GM18873 (cell line): ENCODE measurements around the gene ZDHHC14.
"Not testable (repeated sequence)": the region's sequence is repeated elsewhere in the genome, so short reads cannot be mapped to it uniquely, and the experiment has no call there.

ENCODE experiments used
- ATAC-seq: cut with Tn5 transposase; IDR thresholded peaks from one replicate; pipeline ENCODE4 v1.9.1; 2021; ENCODE audit warnings: mild to moderate bottlenecking, moderate library complexity, moderate number of reproducible peaks; ENCODE audit not compliant: unreplicated experiment, low FRiP score

Gene ZDHHC14

GRCh38 chr6:157461000-157461915, 80.3 kb downstream of the ZDHHC14 start:
- peak; percentile 49 for ATAC-seq

- ATAC-seq: no peak
Measured at GRCh38 chr6:157462956-157463742, 82.2 kb downstream of the ZDHHC14 start.

GRCh38 chr6:157463743-157464135, 82.7 kb downstream of the ZDHHC14 start:
- ATAC-seq: not testable (repeated sequence)

- ATAC-seq: peak; percentile 41
Measured at GRCh38 chr6:157464653-157465535, 83.9 kb downstream of the ZDHHC14 start.

- ATAC-seq: no peak
Measured at GRCh38 chr6:157466342-157466648, 85.3 kb downstream of the ZDHHC14 start.

GRCh38 chr6:157467339-157467738, 86.3 kb downstream of the ZDHHC14 start:
- ATAC-seq: not testable (repeated sequence)

- no peak for ATAC-seq
Measured at GRCh38 chr6:157468054-157468453, 87.1 kb downstream of the ZDHHC14 start.

GRCh38 chr6:157468574-157468973, 87.6 kb downstream of the ZDHHC14 start:
- no peak for ATAC-seq

GRCh38 chr6:157469378-157469777, 88.4 kb downstream of the ZDHHC14 start:
- ATAC-seq: no peak

GRCh38 chr6:157471077-157471686, 90.2 kb downstream of the ZDHHC14 start:
- ATAC-seq: no peak

GRCh38 chr6:157471895-157472686, 91.1 kb downstream of the ZDHHC14 start:
- no peak for ATAC-seq

GRCh38 chr6:157476797-157477196, 95.8 kb downstream of the ZDHHC14 start:
- no peak for ATAC-seq

- ATAC-seq: no peak
Measured at GRCh38 chr6:157478926-157479325, 97.9 kb downstream of the ZDHHC14 start.

- ATAC-seq: no peak
Measured at GRCh38 chr6:157479464-157480303, 98.7 kb downstream of the ZDHHC14 start.

GRCh38 chr6:157481189-157481864, 100.3 kb downstream of the ZDHHC14 start:
- no peak for ATAC-seq

- ATAC-seq: no peak
Measured at GRCh38 chr6:157481865-157482249, 100.9 kb downstream of the ZDHHC14 start.

- no peak for ATAC-seq
Measured at GRCh38 chr6:157483770-157484169, 102.8 kb downstream of the ZDHHC14 start.

GRCh38 chr6:157484181-157484580, 103.2 kb downstream of the ZDHHC14 start:
- ATAC-seq: no peak
